Left lung (tissue), 10 donors: ENCODE data around the gene SLC16A4. TPM values are rescaled to one million over a fixed set of nuclear protein-coding genes. Genes with fewer than 3 reads are reported as not detected.

Experiments used
- ATAC-seq: fragments of 200-7000 bp; cut with Tn5 transposase; one replicate; pipeline ENCODE4 v1.9.1; 2020; ENCODE audit warnings: moderate library complexity
- DNase-seq, 4 donors: peaks; one replicate each; pipeline ENCODE4 v3.0.0-alpha.2; 2013 to 2020
- H3K27ac ChIP-seq, 2 donors: fragments of 200-600 bp; sonication (generic) in 1 of 2; one replicate each; pipeline versions ENCODE4 v1.5.0 to v1.8.0; 2020 to 2021
- H3K27me3 ChIP-seq, 2 donors: fragments of 200-600 bp; sonication (generic) in 1 of 2; one replicate each; pipeline versions ENCODE4 v1.5.0 to v1.8.0; 2020 to 2021
- H3K36me3 ChIP-seq, 2 donors: fragments of 200-600 bp; sonication (generic) in 1 of 2; one replicate each; pipeline versions ENCODE4 v1.5.0 to v1.8.0; 2020 to 2021
- H3K4me1 ChIP-seq, 2 donors: fragments of 200-600 bp; one replicate each; pipeline ENCODE4 v1.8.0; 2021
- H3K4me3 ChIP-seq, 2 donors: fragments of 200-600 bp; sonication (generic) in 1 of 2; one replicate each; pipeline versions ENCODE4 v1.5.0 to v1.8.0; 2020 to 2021; ENCODE audit warnings: mild to moderate bottlenecking in 1 of 2
- H3K9me3 ChIP-seq, 2 donors: fragments of 200-600 bp; sonication (generic) in 1 of 2; one replicate each; pipeline versions ENCODE4 v1.5.0 to v1.8.0; 2020 to 2021
- intact Hi-C, 2 donors: fragments of 100-400 bp; cut with DNase I; formaldehyde crosslinking; loops; one replicate each; pipeline versions ENCODE4 v1.11.2 to v1.14.2; 2022
- polyA plus RNA-seq, 6 donors: library from polyadenylated mRNA; unstranded; fragments of 120-200 nt; gene quantifications; one replicate each; pipeline ENCODE4 v1.2.1, GENCODE V29; 2013; ENCODE audit not compliant: insufficient read length in 6 of 6
- total RNA-seq, 2 donors: library from RNA; stranded (reverse); fragmentation: NEBNext Ultra II Directional; extraction: Animal tissue kit (Norgen Biotek cat#: 25700); gene quantifications; one replicate each; pipeline ENCODE4 v1.2.1, GENCODE V29; 2021
- TF ChIP-seq, protein P1 (sequence below), 2 donors: fragments of 200-600 bp; sonication (generic) in 1 of 2; IDR thresholded peaks; one replicate each; pipeline versions ENCODE4 v1.5.0 to v1.8.0; 2021; ENCODE audit warnings: antibody characterized with exemption in 2 of 2
- donor health status: DM: no; HTN: yes; CAD: no.
- donor health status: DM: no; HTN: no; CAD: no.

SLC16A4 gene
- total and polyA plus RNA-seq, 8 donors: 6.1 to 40.5 (median 8.0) TPM

DNA sequence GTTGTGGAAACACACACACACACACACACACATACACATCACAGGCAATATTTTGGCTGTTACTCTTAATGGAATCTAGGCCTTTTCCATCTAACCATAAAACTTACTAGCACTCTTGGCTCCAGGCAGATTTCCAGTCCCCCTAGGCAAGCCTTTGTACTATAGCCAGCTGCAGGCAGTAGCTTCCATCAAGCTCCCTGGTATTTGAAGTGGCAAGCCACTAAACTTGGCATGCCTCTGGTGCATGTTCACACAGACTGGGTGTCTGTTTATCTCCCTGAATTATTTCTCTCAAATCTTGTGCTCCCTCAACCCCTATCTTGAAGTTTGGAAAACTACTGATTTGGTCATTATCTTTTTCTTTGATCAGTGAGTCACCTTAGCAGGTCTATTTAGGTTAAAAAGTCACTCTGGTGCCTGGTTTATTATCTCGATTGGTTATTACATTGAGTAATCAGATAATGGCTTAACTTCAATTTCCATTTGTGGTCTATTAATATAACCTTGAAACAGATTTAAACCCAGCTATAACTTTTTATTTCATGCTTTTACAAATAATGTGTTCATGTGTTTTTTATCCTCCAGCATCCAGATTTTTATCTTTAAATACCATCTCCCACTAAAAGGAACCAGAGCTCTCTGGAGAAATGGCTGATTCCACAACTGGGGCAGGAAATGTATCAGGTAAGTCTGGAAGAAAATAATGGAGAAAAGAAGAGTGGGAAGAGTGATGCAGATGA, 54.4 kb downstream of the SLC16A4 start:
- no peak overlapping the region for H3K4me3 ChIP-seq
- intact Hi-C loops: no loop called here
- peaks cover 14 to 29% of the 10 kb centered on the region in 2 donors for H3K4me1 ChIP-seq
- ATAC-seq (no peak), DNase-seq (no peak)
- TF ChIP-seq, protein P1, sequence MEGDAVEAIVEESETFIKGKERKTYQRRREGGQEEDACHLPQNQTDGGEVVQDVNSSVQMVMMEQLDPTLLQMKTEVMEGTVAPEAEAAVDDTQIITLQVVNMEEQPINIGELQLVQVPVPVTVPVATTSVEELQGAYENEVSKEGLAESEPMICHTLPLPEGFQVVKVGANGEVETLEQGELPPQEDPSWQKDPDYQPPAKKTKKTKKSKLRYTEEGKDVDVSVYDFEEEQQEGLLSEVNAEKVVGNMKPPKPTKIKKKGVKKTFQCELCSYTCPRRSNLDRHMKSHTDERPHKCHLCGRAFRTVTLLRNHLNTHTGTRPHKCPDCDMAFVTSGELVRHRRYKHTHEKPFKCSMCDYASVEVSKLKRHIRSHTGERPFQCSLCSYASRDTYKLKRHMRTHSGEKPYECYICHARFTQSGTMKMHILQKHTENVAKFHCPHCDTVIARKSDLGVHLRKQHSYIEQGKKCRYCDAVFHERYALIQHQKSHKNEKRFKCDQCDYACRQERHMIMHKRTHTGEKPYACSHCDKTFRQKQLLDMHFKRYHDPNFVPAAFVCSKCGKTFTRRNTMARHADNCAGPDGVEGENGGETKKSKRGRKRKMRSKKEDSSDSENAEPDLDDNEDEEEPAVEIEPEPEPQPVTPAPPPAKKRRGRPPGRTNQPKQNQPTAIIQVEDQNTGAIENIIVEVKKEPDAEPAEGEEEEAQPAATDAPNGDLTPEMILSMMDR (IDR thresholded peaks at IDR 0.05): no peak
- H3K9me3 ChIP-seq: no peaks in the 10 kb centered on the region
- H3K36me3 ChIP-seq: peaks cover 0 to 10% of the 10 kb centered on the region in 2 donors
- no peaks in the 10 kb centered on the region for H3K27me3 ChIP-seq
- H3K27ac ChIP-seq: peak overlapping the region in 1 of 2 donors; percentile 99

DNA sequence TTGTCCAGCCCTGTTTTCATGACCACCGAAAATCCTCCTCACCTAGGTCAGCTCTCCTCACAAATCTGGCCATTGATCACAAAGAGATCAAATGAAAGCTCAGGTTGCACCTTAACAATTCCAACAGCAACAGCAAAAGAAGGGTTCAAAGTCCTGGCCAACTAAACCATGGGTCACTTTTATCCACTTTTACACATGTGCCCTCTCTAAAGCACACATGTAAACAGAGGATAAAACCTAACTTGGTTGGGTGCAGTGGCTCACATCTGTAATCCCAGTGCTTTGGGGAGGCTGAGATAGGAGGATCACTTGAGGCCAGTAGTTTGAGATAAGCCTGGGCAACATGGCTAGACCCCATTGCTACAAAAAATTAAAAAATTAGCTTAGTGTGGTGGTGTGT, 55.6 kb downstream of the SLC16A4 start:
- TF ChIP-seq, protein P1 (IDR thresholded peaks at IDR 0.05): no peak
- ATAC-seq (no peak), DNase-seq (no peak)
- no peaks in the 10 kb centered on the region for H3K27me3 ChIP-seq
- intact Hi-C loops: no loop called here
- no peaks in the 10 kb centered on the region for H3K36me3 ChIP-seq
- H3K9me3 ChIP-seq: no peaks in the 10 kb centered on the region
- H3K27ac ChIP-seq: no peak overlapping the region
- H3K4me1 ChIP-seq: peaks cover 2 to 17% of the 10 kb centered on the region in 2 donors
- no peak overlapping the region for H3K4me3 ChIP-seq

DNA sequence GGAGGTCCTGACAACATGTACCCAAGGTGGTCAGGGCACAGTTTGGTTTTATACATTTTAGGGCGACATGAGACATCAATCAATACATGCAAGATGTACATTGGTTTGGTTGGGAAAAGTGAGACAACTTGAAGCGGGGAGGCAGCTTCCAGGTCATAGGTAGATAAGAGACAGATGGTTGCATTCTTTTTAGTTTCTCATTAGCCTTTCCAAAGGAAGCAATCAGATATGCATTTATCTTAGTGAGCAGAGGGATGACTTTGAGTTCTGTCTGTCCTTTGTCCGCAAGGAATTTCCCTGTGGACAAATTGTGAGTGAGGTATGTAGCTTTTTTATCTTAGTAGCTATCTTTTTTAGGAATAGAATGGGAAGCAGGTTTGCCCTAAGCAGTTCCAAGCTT, 62.1 kb downstream of the SLC16A4 start:
- no peak overlapping the region for H3K4me3 ChIP-seq
- H3K27ac ChIP-seq: no peak overlapping the region
- no peak for ATAC-seq
- no peak for DNase-seq
- intact Hi-C loops: no loop called here
- no peaks in the 10 kb centered on the region for H3K4me1 ChIP-seq
- TF ChIP-seq, protein P1 (IDR thresholded peaks at IDR 0.05): no peak
- H3K27me3 ChIP-seq: no peaks in the 10 kb centered on the region
- no peaks in the 10 kb centered on the region for H3K36me3 ChIP-seq
- no peaks in the 10 kb centered on the region for H3K9me3 ChIP-seq

DNA sequence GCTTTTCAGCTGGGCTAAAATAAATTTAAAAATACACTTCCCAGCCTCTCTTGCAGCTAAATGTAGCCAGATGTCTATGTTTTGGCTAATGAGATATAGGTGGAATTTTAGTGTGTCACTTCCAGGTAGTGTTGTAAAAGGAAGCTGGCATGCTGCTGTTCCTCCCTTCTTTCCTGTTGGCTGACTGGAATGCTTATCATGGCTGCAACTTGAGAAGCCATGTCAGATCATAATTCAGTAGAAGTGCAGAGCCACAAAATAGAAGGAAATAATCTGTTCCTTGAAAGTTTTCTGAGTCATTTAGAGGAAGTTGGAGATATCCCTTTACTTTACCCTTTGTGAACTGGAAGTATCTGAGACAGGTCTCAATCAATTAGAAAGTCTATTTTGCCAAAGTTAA, 62.6 kb downstream of the SLC16A4 start:
- Histone ChIP-seq H3K4me1 (no peaks in the 10 kb centered on the region), H3K27ac (no peak overlapping the region), H3K27me3 (no peaks in the 10 kb centered on the region), H3K9me3 (no peaks in the 10 kb centered on the region), H3K4me3 (no peak overlapping the region), H3K36me3 (no peaks in the 10 kb centered on the region)
- intact Hi-C loops: no loop called here
- no peak for DNase-seq
- TF ChIP-seq, protein P1 (IDR thresholded peaks at IDR 0.05): no peak
- no peak for ATAC-seq

DNA sequence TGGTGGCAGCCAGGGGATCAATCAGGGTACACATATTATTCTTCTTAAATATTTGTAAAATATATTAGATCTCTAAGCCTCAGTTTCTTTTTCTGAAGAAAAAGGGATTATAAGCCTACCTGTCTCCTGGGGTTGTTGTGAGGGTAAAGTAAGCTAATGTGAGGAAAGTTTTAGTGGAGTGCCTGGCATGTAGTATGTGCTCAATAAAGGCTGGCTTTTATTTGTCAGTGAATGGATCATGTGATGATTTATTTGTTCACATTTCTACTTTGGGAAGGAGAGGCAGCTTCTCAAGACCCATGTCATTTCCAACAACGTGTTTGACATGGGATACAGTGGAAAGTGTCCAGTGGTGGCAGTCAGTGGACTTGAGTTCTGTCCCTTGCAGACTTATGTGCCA, 64.0 kb downstream of the SLC16A4 start:
- Histone ChIP-seq H3K27ac (no peak overlapping the region), H3K9me3 (no peaks in the 10 kb centered on the region), H3K4me1 (no peaks in the 10 kb centered on the region), H3K4me3 (no peak overlapping the region), H3K36me3 (no peaks in the 10 kb centered on the region), H3K27me3 (no peaks in the 10 kb centered on the region)
- ATAC-seq (no peak), DNase-seq (no peak)
- intact Hi-C loops: no loop called here
- TF ChIP-seq, protein P1 (IDR thresholded peaks at IDR 0.05): no peak
